Endothelial cell of umbilical vein (primary cell): ENCODE results near the gene C1orf35. TPM values are rescaled to one million over a fixed set of nuclear protein-coding genes. Genes with fewer than 3 reads are reported as not detected.
A peak's percentile ranks its signal among the peaks of the same experiment; 100 is the strongest.

ENCODE experiments used
- BruUV-seq: library from RNA; stranded (reverse); fragments of 400-500 nt; replicated peaks from 2 replicates; lab custom pipeline; 2021; lab: Mats Ljungman, UMichigan
- CTCF ChIA-PET: fragments of 300-600, 350-600 bp; sonication (Branson Sonifier 250); formaldehyde crosslinking; loops from one replicate; lab custom pipeline; 2021; ENCODE audit warnings: antibody characterized with exemption, inconsistent platforms; lab: Charles Lee
- POLR2A ChIA-PET: fragments of 300-600, 350-600 bp; sonication (Branson Sonifier 250); formaldehyde crosslinking; loops from one replicate; lab custom pipeline; 2021; ENCODE audit warnings: antibody characterized with exemption, inconsistent platforms; lab: Charles Lee
- DNase-seq: peaks from one replicate; pipeline ENCODE4 v3.0.0-alpha.2; 2011; ENCODE audit warnings: low read depth, low spot score
- FAIRE-seq: peaks from 2 replicates; lab custom pipeline; 2011; peaks lifted over from hg19 to GRCh38; lab: Jason Lieb, UNC
- H2AFZ ChIP-seq: 2 replicates; pipeline ENCODE4 v1.6.0; 2012; ENCODE audit warnings: low read depth, low read length, control low read depth, inconsistent platforms
- H3K27ac ChIP-seq: 2 replicates; pipeline ENCODE4 v1.5.1; 2011; ENCODE audit warnings: low read depth, mild to moderate bottlenecking, control low read depth, low read length, moderate library complexity; ENCODE audit not compliant: insufficient read depth
- H3K27me3 ChIP-seq, 2 experiments: 2 replicates each; pipeline versions ENCODE4 v1.6.0 to v1.6.1; 2011; ENCODE audit warnings: low read length in 2 of 2, mixed read lengths in 1 of 2; ENCODE audit not compliant: control insufficient read depth in 2 of 2, insufficient read depth in 2 of 2
- H3K36me3 ChIP-seq, 2 experiments: 2 replicates in 1 of 2; 3 replicates in 1 of 2; pipeline ENCODE4 v1.5.1; 2011; ENCODE audit warnings: low read length in 2 of 2, mild to moderate bottlenecking in 1 of 2, moderate library complexity in 1 of 2; ENCODE audit not compliant: control insufficient read depth in 2 of 2, insufficient read depth in 2 of 2; ENCODE audit errors: extremely low read depth in 1 of 2
- H3K4me1 ChIP-seq: 3 replicates; pipeline ENCODE4 v1.5.1; 2011; ENCODE audit warnings: mild to moderate bottlenecking, low read length; ENCODE audit not compliant: control insufficient read depth, insufficient read depth; ENCODE audit errors: extremely low read depth
- H3K4me2 ChIP-seq: 2 replicates; pipeline ENCODE4 v1.6.1; 2011; ENCODE audit warnings: low read length, control low read depth, mixed read lengths; ENCODE audit not compliant: insufficient read depth
- H3K4me3 ChIP-seq, 3 experiments: fragments of 200-600 bp in 1 of 3; sonication (generic), shearing (Covaris generic) in 1 of 3; replicated peaks in 1 of 3; 2 replicates each; pipeline ENCODE4 v1.5.1; 2011 to 2016; ENCODE audit warnings: control low read depth in 3 of 3, low read length in 3 of 3, mild to moderate bottlenecking in 2 of 3, inconsistent platforms in 1 of 3, low read depth in 1 of 3, moderate library complexity in 1 of 3; ENCODE audit not compliant: insufficient read depth in 1 of 3
- H3K79me2 ChIP-seq: 2 replicates; pipeline ENCODE4 v1.6.0; 2012; ENCODE audit warnings: low read length, inconsistent platforms; ENCODE audit not compliant: control insufficient read depth, insufficient read depth
- H3K9ac ChIP-seq: replicated peaks from 2 replicates; pipeline ENCODE3; 2011; ENCODE audit warnings: low read length, control low read depth; ENCODE audit not compliant: insufficient read depth; ENCODE audit errors: extremely low read depth
- H3K9me1 ChIP-seq: replicated peaks from 3 replicates; pipeline ENCODE4 v1.6.0; 2011; ENCODE audit warnings: mild to moderate bottlenecking, low read length; ENCODE audit not compliant: control insufficient read depth, insufficient read depth; ENCODE audit errors: extremely low read depth
- H3K9me3 ChIP-seq: replicated peaks from 2 replicates; pipeline ENCODE4 v1.5.1; 2012; ENCODE audit warnings: low read length, inconsistent platforms; ENCODE audit not compliant: control insufficient read depth, insufficient read depth
- H4K20me1 ChIP-seq: replicated peaks from 2 replicates; pipeline ENCODE3; 2011; ENCODE audit warnings: mild to moderate bottlenecking, low read length; ENCODE audit not compliant: control insufficient read depth, insufficient read depth; ENCODE audit errors: extremely low read depth
- CTCF ChIP-seq, 2 donors: IDR thresholded peaks; 1 replicate in 1 of 2; 2 replicates in 1 of 2; pipeline ENCODE4 v1.5.1; 2011; ENCODE audit warnings: low read length in 2 of 2, mild to moderate bottlenecking in 2 of 2, moderate library complexity in 2 of 2, control low read depth in 1 of 2, inconsistent platforms in 1 of 2, low read depth in 1 of 2; ENCODE audit not compliant: insufficient read depth in 1 of 2; ENCODE audit errors: extremely low read depth in 1 of 2
- EZH2 ChIP-seq: IDR thresholded peaks from 2 replicates; pipeline ENCODE4 v1.6.1; 2012; ENCODE audit warnings: borderline replicate concordance, low read depth, mild to moderate bottlenecking, moderate library complexity, low read length, inconsistent platforms; ENCODE audit not compliant: severe bottlenecking
- FOS ChIP-seq: IDR thresholded peaks from 2 replicates; pipeline ENCODE4 v1.6.1; 2011; ENCODE audit warnings: mild to moderate bottlenecking, low read length, moderate library complexity, borderline replicate concordance; ENCODE audit not compliant: insufficient read depth
- GATA2 ChIP-seq: IDR thresholded peaks from 2 replicates; pipeline ENCODE4 v1.7.0; 2011; ENCODE audit warnings: low read depth, mild to moderate bottlenecking, moderate library complexity, mixed read lengths, low read length; ENCODE audit not compliant: insufficient read length, insufficient read depth
- JUN ChIP-seq: IDR thresholded peaks from 2 replicates; pipeline ENCODE4 v1.6.1; 2011; ENCODE audit warnings: borderline replicate concordance, low read depth; ENCODE audit not compliant: insufficient read length, insufficient read depth
- MYC ChIP-seq: IDR thresholded peaks from one replicate; pipeline ENCODE4 v1.6.1; 2011; ENCODE audit warnings: mild to moderate bottlenecking, low read depth, low read length
- POLR2A ChIP-seq: IDR thresholded peaks from 2 replicates; pipeline ENCODE4 v1.6.1; 2012; ENCODE audit warnings: low read depth, mild to moderate bottlenecking, control low read depth, low read length
- POLR2AphosphoS5 ChIP-seq: IDR thresholded peaks from 2 replicates; pipeline ENCODE4 v1.6.1; 2012; ENCODE audit warnings: low read depth, mild to moderate bottlenecking, control low read depth, low read length, moderate library complexity; ENCODE audit not compliant: insufficient read depth
- dilution Hi-C: fragments of 300-500 bp; cut with MboI; formaldehyde crosslinking; loops from one replicate; pipeline ENCODE4 v1.15.0; 2019; ENCODE audit warnings: low sequenced_read_pairs; ENCODE audit not compliant: extremely low pct_ligation_motif_present
- intact Hi-C: fragments of 100-400 bp; cut with micrococcal nuclease; formaldehyde crosslinking; loops from one replicate; pipeline ENCODE4 v1.10.0; 2022
- polyA plus RNA-seq, 4 experiments: library from polyadenylated mRNA; depleted of rRNA in 3 of 4; stranded (reverse) in 3 of 4; unstranded in 1 of 4; fragments of >200 nt; gene quantifications; 2 replicates each; pipeline versions ENCODE4 v1.2.1 to v1.2.3, GENCODE V29; 2011 to 2012; ENCODE audit warnings: missing spikeins in 1 of 4
- total RNA-seq: library from RNA; stranded (reverse); gene quantifications from 2 replicates; pipeline ENCODE4 v1.2.3, GENCODE V29; 2021
- TF ChIP-seq, protein P1 (sequence below): IDR thresholded peaks from 2 replicates; pipeline ENCODE4 v1.6.1; 2011; ENCODE audit not compliant: insufficient read depth, insufficient read length

C1orf35 gene
- total and polyA plus RNA-seq, 2 donors (not counting 3 experiments of a cell fraction or from before 2014, with no cell fraction given) = 19.9 to 21.7 TPM

GRCh38 chr1:228109073-228109961 is 6.2 kb upstream of the C1orf35 start, which contains the start of gene MRPL55:
Gene MRPL55 (minus strand): TSS chr1:228109299. CDS start chr1:228108260, 1,039 bp downstream.
- peak within 1 kb of the TSS; percentile 78 for H3K4me2 ChIP-seq
- H3K27me3 ChIP-seq = no peaks in the 10 kb centered on the region
- dilution Hi-C loops (no loop called here), intact Hi-C loops (loop anchor here (1.0 to 5.0 kb wide), 4 partner anchors 24 to 348 kb away; partner anchors contain the start of genes GUK1 and IBA57)
- H3K9me3 ChIP-seq = no peaks in the 10 kb centered on the region
- DNase-seq (peak; percentile 98), FAIRE-seq (peak; percentile 93)
- TF ChIP-seq FOS (no peak), EZH2 (no peak), POLR2A (peak; percentile 82), JUN (no peak), MYC (peak; percentile 55), CTCF (IDR thresholded peaks at IDR 0.05; ENCODE audit: extremely low read depth in 1 of 2, insufficient read depth in 1 of 2, low read depth in 1 of 2, low read length in 2 of 2) (no peak), GATA2 (no peak), POLR2AphosphoS5 (peak; percentile 78)
- TF ChIP-seq, protein P1, sequence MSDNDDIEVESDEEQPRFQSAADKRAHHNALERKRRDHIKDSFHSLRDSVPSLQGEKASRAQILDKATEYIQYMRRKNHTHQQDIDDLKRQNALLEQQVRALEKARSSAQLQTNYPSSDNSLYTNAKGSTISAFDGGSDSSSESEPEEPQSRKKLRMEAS = no peak
- H2AFZ ChIP-seq = peak within 1 kb of the TSS; percentile 57
- peaks cover 13% of the 10 kb centered on the region for H3K79me2 ChIP-seq
- peaks cover 0 to 8% of the 10 kb centered on the region in 2 experiments for H3K36me3 ChIP-seq
- H3K4me1 ChIP-seq = peaks cover 13% of the 10 kb centered on the region
- no peaks in the 10 kb centered on the region for H3K9me1 ChIP-seq
- peak within 1 kb of the TSS; percentile 67 for H3K9ac ChIP-seq
- POLR2A ChIA-PET = interaction anchor here (0.7 kb wide), 1 partner anchor 349 kb away, joined by 3 read pairs; no protein-coding TSS in a partner anchor
- no TSS peak for BruUV-seq
- CTCF ChIA-PET = interaction anchor here (1.2 to 2.1 kb wide), 5 partner anchors 21 to 110 kb away, joined by 3 to 16 read pairs (median 9); partner anchors contain the start of gene IBA57
- H3K27ac ChIP-seq = peak within 1 kb of the TSS; percentile 32
- peak within 1 kb of the TSS; percentile 29 to 92 (median 63) for H3K4me3 ChIP-seq
- H4K20me1 ChIP-seq = no peaks in the 10 kb centered on the region
